Cardiac muscle cell (in vitro differentiated cells and primary cell): ENCODE results near the gene TWIST1. TPM values are rescaled to one million over a fixed set of nuclear protein-coding genes. Genes with fewer than 3 reads are reported as not detected.

Experiments used
- DNase-seq, 2 donors: peaks; one replicate each; pipeline versions ENCODE4 v3.0.0 to v3.0.0-alpha.2; 2010 to 2017; ENCODE audit warnings: low read depth in 1 of 2, low spot score in 1 of 2
- H3K27ac ChIP-seq: fragments of 200-600 bp; sonication (generic); 2 replicates; pipeline ENCODE4 v1.5.1; 2016
- H3K27me3 ChIP-seq: fragments of 200-600 bp; sonication (generic); 2 replicates; pipeline ENCODE4 v1.6.0; 2016; ENCODE audit warnings: control low read depth
- H3K36me3 ChIP-seq: fragments of 200-600 bp; sonication (generic); 2 replicates; pipeline ENCODE4 v1.5.1; 2016; ENCODE audit warnings: control low read depth
- H3K4me1 ChIP-seq: fragments of 200-600 bp; sonication (generic); 2 replicates; pipeline ENCODE4 v1.8.1; 2017; ENCODE audit warnings: low read depth, mild to moderate bottlenecking, mixed run types
- H3K4me3 ChIP-seq: fragments of 200-600 bp; sonication (generic); 2 replicates; pipeline ENCODE4 v1.5.1; 2016; ENCODE audit warnings: mild to moderate bottlenecking
- H3K9me3 ChIP-seq: fragments of 200-600 bp; sonication (generic); 2 replicates; pipeline ENCODE4 v1.5.1; 2017; ENCODE audit warnings: low read depth, mild to moderate bottlenecking, control low read depth
- CTCF ChIP-seq: IDR thresholded peaks from 2 replicates; pipeline ENCODE4 v1.5.1; 2012; ENCODE audit warnings: low read depth, mild to moderate bottlenecking, low read length
- polyA plus RNA-seq: library from polyadenylated mRNA; unstranded; fragments of >200 nt; fragmentation: Nextera tagmentation; extraction: Ambion mirVana; gene quantifications from 2 replicates; pipeline ENCODE4 v1.2.1, GENCODE V29; 2016
- total RNA-seq: library from RNA; depleted of rRNA; stranded (reverse); fragments of >200 nt; gene quantifications from 2 replicates; pipeline ENCODE4 v1.2.3, GENCODE V29; 2016

TWIST1 gene
- total and polyA plus RNA-seq, 2 experiments from 2014 or later, result 21.4 to 44.6 TPM

- TF ChIP-seq CTCF, result peak; percentile 92
- Histone ChIP-seq H3K4me1 (peaks cover 7% of the 10 kb centered on the region), H3K27ac (no peak overlapping the region), H3K4me3 (no peak overlapping the region), H3K9me3 (no peaks in the 10 kb centered on the region), H3K36me3 (no peaks in the 10 kb centered on the region), H3K27me3 (peaks cover 38% of the 10 kb centered on the region)
- peak; percentile 35 to 77 for DNase-seq
Observed at GRCh38 chr7:19121977-19122588, 4.6 kb upstream of the TWIST1 start.

GRCh38 chr7:19119870-19120486 lies 2.5 kb upstream of the TWIST1 start:
- Histone ChIP-seq H3K27me3 (peaks cover 38% of the 10 kb centered on the region), H3K4me3 (no peak overlapping the region), H3K36me3 (no peaks in the 10 kb centered on the region), H3K9me3 (no peaks in the 10 kb centered on the region), H3K27ac (no peak overlapping the region), H3K4me1 (peaks cover 12% of the 10 kb centered on the region)
- no peak for TF ChIP-seq CTCF
- no peak for DNase-seq

GRCh38 chr7:19119372-19119771 lies 1.9 kb upstream of the TWIST1 start:
- no peak for TF ChIP-seq CTCF
- Histone ChIP-seq H3K27ac (no peak overlapping the region), H3K4me1 (peaks cover 17% of the 10 kb centered on the region), H3K36me3 (no peaks in the 10 kb centered on the region), H3K4me3 (no peak overlapping the region), H3K27me3 (peaks cover 38% of the 10 kb centered on the region), H3K9me3 (no peaks in the 10 kb centered on the region)
- no peak for DNase-seq

- Histone ChIP-seq H3K4me3 (peak overlapping the region; percentile 85), H3K27me3 (peaks cover 38% of the 10 kb centered on the region), H3K27ac (no peak overlapping the region), H3K9me3 (no peaks in the 10 kb centered on the region), H3K36me3 (no peaks in the 10 kb centered on the region), H3K4me1 (peaks cover 19% of the 10 kb centered on the region)
- DNase-seq, result peak; percentile 30 to 46
- TF ChIP-seq CTCF, result no peak
Observed at GRCh38 chr7:19118636-19119371, 1.4 kb upstream of the TWIST1 start.

GRCh38 chr7:19117870-19118608 lies 603 bp upstream of the TWIST1 start:
- Histone ChIP-seq H3K9me3 (no peaks in the 10 kb centered on the region), H3K4me1 (peaks cover 27% of the 10 kb centered on the region), H3K36me3 (no peaks in the 10 kb centered on the region), H3K27me3 (peaks cover 42% of the 10 kb centered on the region), H3K4me3 (peak overlapping the region; percentile 85), H3K27ac (peak overlapping the region; percentile 61)
- peak; percentile 47 to 57 for DNase-seq
- peak; percentile 40 for TF ChIP-seq CTCF
